AG04450 (cell line): ENCODE data around the gene ZNF385D. TPM values are rescaled to one million over a fixed set of nuclear protein-coding genes. Genes with fewer than 3 reads are reported as not detected.

ENCODE experiments used
- CTCF ChIA-PET: fragments of 300-600, 350-600 bp; formaldehyde crosslinking; extraction: SDS; loops from one replicate; lab custom pipeline; 2022; ENCODE audit warnings: antibody characterized with exemption, inconsistent platforms; lab: Charles Lee
- POLR2A ChIA-PET: fragments of 350-600 bp; formaldehyde crosslinking; extraction: SDS; loops from one replicate; lab custom pipeline; 2021; ENCODE audit warnings: antibody characterized with exemption, inconsistent platforms; lab: Yijun Ruan, JAX
- DNase-seq: peaks from one replicate; pipeline ENCODE4 v3.0.0-alpha.2; 2011; ENCODE audit warnings: low read depth, low spot score
- H3K27ac ChIP-seq: one replicate; pipeline ENCODE4 v1.5.1; 2012; ENCODE audit warnings: low read depth, low read length, control low read depth
- H3K27me3 ChIP-seq: one replicate; pipeline ENCODE4 v1.6.0; 2012; ENCODE audit warnings: low read length; ENCODE audit not compliant: control insufficient read depth, insufficient read depth
- H3K4me3 ChIP-seq: 2 replicates; pipeline ENCODE4 v1.5.1; 2011; ENCODE audit warnings: mild to moderate bottlenecking, low read depth, low read length, control low read depth
- H3K9me3 ChIP-seq: 2 replicates; pipeline ENCODE4 v1.5.1; 2012; ENCODE audit warnings: low read length; ENCODE audit not compliant: control insufficient read depth, insufficient read depth
- polyA plus RNA-seq: library from polyadenylated mRNA; depleted of rRNA; stranded (reverse); fragments of >200 nt; gene quantifications from 2 replicates; pipeline ENCODE4 v1.2.3, GENCODE V29; 2011
- TF ChIP-seq, protein P1 (sequence below): IDR thresholded peaks from 2 replicates; pipeline ENCODE4 v1.5.1; 2011; ENCODE audit warnings: low read depth, low read length, control low read depth, inconsistent platforms

Gene ZNF385D
- polyA plus RNA-seq, 1 experiment = 0.10 TPM

DNA sequence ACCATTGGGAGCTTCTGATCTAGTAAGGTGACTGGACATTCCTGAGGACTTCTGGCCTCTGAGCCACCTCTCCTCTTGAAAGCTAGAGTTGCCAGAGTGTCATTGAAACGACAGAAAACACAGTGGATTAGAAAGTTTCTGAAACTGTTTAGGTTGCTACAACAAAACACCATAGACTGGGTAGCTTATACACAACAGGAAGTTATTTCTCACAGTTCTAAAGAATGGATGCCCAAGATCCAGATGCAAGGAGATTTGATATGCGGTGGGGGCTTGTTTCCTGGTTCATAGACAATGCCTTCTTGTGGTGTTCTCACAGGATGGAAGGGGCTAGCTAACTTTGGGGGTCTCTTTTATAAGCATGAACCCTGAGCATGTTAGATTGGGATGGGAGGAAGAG lies 43.3 kb upstream of the ZNF385D start:
- H3K4me3 ChIP-seq = no peak overlapping the region
- ChIA-PET POLR2A (no interaction called here), CTCF (no interaction called here)
- no peak overlapping the region for H3K27ac ChIP-seq
- no peak for DNase-seq
- H3K27me3 ChIP-seq = no peaks in the 10 kb centered on the region
- H3K9me3 ChIP-seq = no peaks in the 10 kb centered on the region
- TF ChIP-seq, protein P1, sequence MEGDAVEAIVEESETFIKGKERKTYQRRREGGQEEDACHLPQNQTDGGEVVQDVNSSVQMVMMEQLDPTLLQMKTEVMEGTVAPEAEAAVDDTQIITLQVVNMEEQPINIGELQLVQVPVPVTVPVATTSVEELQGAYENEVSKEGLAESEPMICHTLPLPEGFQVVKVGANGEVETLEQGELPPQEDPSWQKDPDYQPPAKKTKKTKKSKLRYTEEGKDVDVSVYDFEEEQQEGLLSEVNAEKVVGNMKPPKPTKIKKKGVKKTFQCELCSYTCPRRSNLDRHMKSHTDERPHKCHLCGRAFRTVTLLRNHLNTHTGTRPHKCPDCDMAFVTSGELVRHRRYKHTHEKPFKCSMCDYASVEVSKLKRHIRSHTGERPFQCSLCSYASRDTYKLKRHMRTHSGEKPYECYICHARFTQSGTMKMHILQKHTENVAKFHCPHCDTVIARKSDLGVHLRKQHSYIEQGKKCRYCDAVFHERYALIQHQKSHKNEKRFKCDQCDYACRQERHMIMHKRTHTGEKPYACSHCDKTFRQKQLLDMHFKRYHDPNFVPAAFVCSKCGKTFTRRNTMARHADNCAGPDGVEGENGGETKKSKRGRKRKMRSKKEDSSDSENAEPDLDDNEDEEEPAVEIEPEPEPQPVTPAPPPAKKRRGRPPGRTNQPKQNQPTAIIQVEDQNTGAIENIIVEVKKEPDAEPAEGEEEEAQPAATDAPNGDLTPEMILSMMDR = no peak

DNA sequence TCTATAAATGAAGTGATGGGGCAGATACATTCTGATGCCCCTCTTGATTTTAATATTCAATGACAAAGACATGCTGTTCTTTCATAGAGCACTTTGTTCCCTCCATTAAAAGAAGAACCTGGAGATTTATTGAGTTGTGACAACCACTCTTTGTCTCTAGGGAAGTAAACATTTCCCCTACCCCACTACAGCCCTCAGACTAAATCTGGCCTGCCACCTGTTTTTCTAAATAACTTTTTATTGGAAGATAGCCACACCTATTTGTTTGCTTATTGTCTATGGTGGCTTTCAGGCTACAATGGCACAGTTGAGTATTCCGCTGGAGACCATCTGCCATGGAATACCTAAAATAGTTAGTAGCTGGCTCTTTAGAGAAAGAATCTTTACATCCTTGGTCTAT lies 41.2 kb upstream of the ZNF385D start:
- TF ChIP-seq, protein P1 = no peak
- ChIA-PET POLR2A (no interaction called here), CTCF (no interaction called here)
- H3K4me3 ChIP-seq = no peak overlapping the region
- H3K27ac ChIP-seq = no peak overlapping the region
- H3K27me3 ChIP-seq = no peaks in the 10 kb centered on the region
- no peaks in the 10 kb centered on the region for H3K9me3 ChIP-seq
- no peak for DNase-seq

DNA sequence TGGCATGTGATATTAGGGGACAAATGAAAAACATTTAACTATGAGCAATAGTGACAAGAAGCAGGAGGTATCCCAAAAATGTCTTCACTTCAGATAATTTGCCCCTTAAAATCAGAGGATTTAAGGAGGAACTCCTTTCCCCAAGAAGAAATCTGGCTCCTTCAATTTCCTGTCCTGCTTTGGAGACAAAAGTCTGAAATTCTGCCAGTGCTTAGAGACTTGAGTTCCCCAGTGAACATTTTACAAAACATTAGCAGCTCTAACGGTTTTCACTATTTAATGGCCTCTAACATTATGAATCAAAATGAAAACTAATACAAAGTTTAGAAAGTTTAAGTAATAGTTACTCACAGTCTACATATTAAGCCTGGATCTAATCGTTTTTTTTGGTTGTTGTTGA lies 40.3 kb upstream of the ZNF385D start:
- TF ChIP-seq, protein P1 = no peak
- Histone ChIP-seq H3K27ac (no peak overlapping the region), H3K9me3 (no peaks in the 10 kb centered on the region), H3K4me3 (no peak overlapping the region), H3K27me3 (no peaks in the 10 kb centered on the region)
- POLR2A ChIA-PET = no interaction called here
- DNase-seq = no peak
- CTCF ChIA-PET = no interaction called here

DNA sequence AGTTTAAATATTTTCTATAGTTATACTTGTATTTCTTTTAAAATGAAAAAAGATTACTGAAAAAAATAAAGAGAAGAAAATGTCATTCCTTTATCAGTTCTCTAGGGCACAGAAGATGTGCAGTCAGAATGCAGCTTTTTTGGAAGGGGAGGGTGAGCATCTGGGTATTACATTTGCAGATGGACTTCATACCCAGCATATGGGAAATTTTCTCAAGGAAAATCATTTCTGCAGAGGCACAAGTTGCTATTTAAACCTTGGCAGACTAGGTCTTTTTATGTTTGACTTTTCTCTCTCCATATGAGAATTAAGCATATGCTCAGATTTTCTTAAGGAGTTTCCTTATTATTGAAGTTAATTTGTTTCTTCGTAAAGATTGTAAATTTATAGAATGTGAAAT lies 39.5 kb upstream of the ZNF385D start:
- ChIA-PET CTCF (no interaction called here), POLR2A (no interaction called here)
- TF ChIP-seq, protein P1 = no peak

DNA sequence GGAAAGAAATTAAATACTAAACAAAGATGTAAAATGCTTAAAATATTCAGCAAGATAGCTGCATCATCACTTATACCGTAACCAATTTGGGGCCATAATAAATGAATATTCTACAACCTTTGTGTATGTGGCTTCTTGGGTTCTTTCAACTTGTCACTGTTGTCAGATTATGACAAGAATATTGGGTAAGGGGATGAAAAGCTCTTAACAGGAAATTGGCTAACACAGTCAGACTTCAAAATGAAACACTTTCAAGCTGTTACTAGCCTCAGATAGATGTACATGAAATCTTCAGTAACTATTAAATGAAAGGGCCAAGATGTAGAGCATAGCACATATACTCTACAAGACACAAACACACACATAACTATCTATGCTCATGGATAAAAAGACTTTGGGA lies 38.7 kb upstream of the ZNF385D start:
- POLR2A ChIA-PET = no interaction called here
- TF ChIP-seq, protein P1 = no peak
- Histone ChIP-seq H3K9me3 (no peaks in the 10 kb centered on the region), H3K27me3 (no peaks in the 10 kb centered on the region), H3K4me3 (no peak overlapping the region), H3K27ac (no peak overlapping the region)
- no peak for DNase-seq
- CTCF ChIA-PET = interaction anchor here (0.6 kb wide), 1 partner anchor 42 kb away, joined by 3 read pairs; no protein-coding TSS in a partner anchor

More for the DNA sequence above, 39.5 kb upstream of the ZNF385D start:
- Histone ChIP-seq H3K27me3 (no peaks in the 10 kb centered on the region), H3K4me3 (no peak overlapping the region), H3K27ac (no peak overlapping the region), H3K9me3 (no peaks in the 10 kb centered on the region)
- DNase-seq = no peak
